ENCODE data around the gene FADS1.

The FADS1 gene

GRCh38 chr11:61820174-61820573, 3.4 kb upstream of the FADS1 start:
- H3K4me3 ChIP-seq (ENCODE audit: low read depth, low read length), result no peak overlapping the region
- TF ChIP-seq CTCF (IDR thresholded peaks at IDR 0.05; ENCODE audit: borderline replicate concordance, insufficient read depth, low read depth, low read length), result no peak

DNA sequence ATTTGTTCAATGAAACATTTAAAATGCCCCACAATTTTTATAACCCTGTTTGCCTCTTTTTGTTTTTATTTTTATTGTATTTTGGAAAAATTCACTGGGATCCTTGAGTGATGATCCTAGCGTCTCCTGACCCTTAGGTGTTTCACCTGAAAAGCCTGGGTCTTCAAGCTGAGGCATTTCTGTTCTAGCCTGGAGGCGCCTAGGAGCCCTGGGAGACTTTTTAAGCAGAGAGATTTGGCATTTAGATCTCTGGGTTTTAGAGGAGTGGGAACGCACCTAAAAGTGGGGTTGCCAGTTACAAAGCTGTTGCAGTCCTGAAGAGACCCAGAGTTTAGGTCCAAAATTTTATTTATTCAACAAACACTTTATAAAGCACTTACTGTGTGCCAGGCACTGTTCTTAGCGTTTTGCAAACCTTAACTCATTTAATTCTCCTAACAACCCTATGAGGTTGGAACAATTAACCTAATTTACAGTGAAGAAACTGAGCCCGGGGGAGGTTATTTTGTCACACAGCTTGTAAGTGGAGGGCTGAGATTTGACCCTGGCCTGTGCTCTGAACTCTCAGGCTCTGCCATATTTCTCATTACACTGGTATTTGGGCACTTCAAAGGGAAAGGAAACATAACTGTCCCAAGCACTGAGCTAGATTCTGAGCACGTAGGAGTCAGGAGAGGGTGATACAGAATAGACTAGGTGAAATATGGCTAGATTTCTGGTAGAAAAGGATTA, 834 bp upstream of the FADS1 start:
- peak overlapping the region; percentile 81 for H3K4me3 ChIP-seq (ENCODE audit: low read depth, low read length)
- no peak for TF ChIP-seq CTCF (IDR thresholded peaks at IDR 0.05; ENCODE audit: borderline replicate concordance, insufficient read depth, low read depth, low read length)

DNA sequence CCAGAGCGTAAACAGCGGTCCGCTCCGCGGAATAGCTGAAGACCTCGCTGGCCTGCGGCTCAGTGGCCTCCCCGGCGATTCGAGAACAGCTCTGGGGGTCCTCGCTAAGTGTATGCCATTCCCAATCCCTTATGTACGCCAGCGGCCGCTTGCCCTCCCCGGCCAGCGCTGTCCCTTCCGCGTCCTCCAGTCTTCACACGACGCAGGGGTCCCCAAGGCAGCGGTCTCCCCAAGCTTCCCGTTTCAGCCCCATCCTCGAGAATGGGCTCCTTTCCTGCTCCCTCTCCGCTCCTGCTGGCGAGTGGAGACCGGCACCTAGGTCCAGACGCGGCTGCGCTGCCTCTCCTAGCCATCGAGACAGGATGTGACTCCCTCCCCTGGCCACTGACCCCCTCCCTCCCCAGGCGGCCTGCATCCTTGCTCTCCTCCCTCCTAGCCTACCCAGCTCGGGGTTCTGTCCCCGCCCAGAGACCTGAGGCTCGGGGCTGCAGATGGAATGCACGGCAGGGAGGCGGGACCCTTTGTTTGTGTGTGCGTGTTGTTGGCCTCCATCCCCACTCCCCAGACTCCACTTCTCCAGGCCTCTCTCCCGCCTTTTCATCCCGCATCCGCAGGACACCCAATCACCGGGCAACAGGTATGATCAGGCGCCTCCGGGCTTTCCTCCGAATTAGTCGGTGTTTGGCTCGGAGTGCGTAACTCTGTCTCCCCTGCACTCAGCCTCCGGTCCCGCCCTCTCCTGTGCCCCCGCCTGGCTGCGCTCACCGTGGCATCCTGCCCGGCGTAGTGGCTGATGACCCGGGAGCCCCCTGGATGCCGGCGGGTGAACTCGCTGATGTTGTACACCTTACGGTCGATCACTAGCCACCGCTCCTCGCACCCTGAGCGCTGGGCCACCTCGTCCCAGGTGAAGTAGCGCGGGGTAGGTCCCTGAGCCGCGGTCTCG, 740 bp downstream of the FADS1 start:
- peak overlapping the region; percentile 81 for H3K4me3 ChIP-seq (ENCODE audit: low read depth, low read length)
- peak; percentile 23; the same call in 1 of the 2 replicates for TF ChIP-seq CTCF (IDR thresholded peaks at IDR 0.05; ENCODE audit: borderline replicate concordance, insufficient read depth, low read depth, low read length)

DNA sequence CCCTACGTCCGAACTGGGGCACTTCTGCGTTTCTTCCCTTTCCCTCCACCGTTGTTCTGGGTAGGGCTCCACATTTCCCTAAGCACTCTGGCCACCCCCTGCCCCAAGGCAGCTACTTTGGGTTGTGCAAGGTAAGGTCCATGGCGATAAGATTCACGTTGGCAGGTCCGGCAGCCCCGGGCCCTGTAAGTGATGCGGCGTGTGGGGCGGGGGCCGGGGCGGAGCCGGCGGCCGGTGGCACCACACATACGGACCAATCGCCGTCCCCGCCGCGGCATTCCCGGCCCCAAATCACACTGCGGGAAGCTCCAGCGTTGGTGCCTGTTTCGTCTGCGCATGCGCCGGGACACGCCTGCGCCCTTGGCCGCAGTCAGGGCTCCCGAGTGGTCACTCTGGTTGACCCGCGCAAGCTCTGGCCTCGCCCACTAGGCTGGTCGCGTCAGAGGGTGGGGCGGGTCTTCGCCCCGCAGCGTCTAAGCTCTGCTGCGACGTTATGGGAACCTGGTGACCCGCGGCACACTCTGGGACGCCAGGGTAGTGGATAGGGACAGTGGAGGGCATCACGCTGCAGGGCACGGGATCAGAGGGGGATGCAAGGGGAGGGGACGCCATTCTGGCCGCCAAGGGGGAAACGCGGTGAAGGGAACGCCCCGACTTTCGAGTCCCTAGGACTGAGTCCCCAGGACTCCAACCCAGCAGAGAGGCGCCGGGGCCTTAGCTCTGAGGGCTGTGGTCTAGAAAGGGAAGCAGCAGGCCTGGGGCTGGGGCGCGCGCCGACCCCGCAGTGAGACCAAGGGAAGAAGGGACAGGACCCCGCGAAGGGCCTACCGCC, 1.6 kb downstream of the FADS1 start:
- no peak for TF ChIP-seq CTCF (IDR thresholded peaks at IDR 0.05; ENCODE audit: borderline replicate concordance, insufficient read depth, low read depth, low read length)
- H3K4me3 ChIP-seq (ENCODE audit: low read depth, low read length), result peak overlapping the region; percentile 81

GRCh38 chr11:61814247-61814957, 2.4 kb downstream of the FADS1 start:
- TF ChIP-seq CTCF (IDR thresholded peaks at IDR 0.05; ENCODE audit: borderline replicate concordance, insufficient read depth, low read depth, low read length), result no peak
- H3K4me3 ChIP-seq (ENCODE audit: low read depth, low read length), result peak overlapping the region; percentile 81

GRCh38 chr11:61812736-61813411, 3.9 kb downstream of the FADS1 start:
- no peak for TF ChIP-seq CTCF (IDR thresholded peaks at IDR 0.05; ENCODE audit: borderline replicate concordance, insufficient read depth, low read depth, low read length)
- H3K4me3 ChIP-seq (ENCODE audit: low read depth, low read length), result no peak overlapping the region
